Endothelial cell of umbilical vein (primary cell): ENCODE measurements around the gene SFT2D2. TPM values are rescaled to one million over a fixed set of nuclear protein-coding genes. Genes with fewer than 3 reads are reported as not detected.

Source experiments
- BruUV-seq: library from RNA; stranded (reverse); fragments of 400-500 nt; replicated peaks from 2 replicates; lab custom pipeline; 2021; lab: Mats Ljungman, UMichigan
- CTCF ChIA-PET: fragments of 300-600, 350-600 bp; sonication (Branson Sonifier 250); formaldehyde crosslinking; loops from one replicate; lab custom pipeline; 2021; ENCODE audit warnings: antibody characterized with exemption, inconsistent platforms; lab: Charles Lee
- POLR2A ChIA-PET: fragments of 300-600, 350-600 bp; sonication (Branson Sonifier 250); formaldehyde crosslinking; loops from one replicate; lab custom pipeline; 2021; ENCODE audit warnings: antibody characterized with exemption, inconsistent platforms; lab: Charles Lee
- DNase-seq: peaks from one replicate; pipeline ENCODE4 v3.0.0-alpha.2; 2011; ENCODE audit warnings: low read depth, low spot score
- FAIRE-seq: peaks from 2 replicates; lab custom pipeline; 2011; peaks lifted over from hg19 to GRCh38; lab: Jason Lieb, UNC
- H2AFZ ChIP-seq: 2 replicates; pipeline ENCODE4 v1.6.0; 2012; ENCODE audit warnings: low read depth, low read length, control low read depth, inconsistent platforms
- H3K27ac ChIP-seq: 2 replicates; pipeline ENCODE4 v1.5.1; 2011; ENCODE audit warnings: low read depth, mild to moderate bottlenecking, control low read depth, low read length, moderate library complexity; ENCODE audit not compliant: insufficient read depth
- H3K27me3 ChIP-seq, 2 experiments: 2 replicates each; pipeline versions ENCODE4 v1.6.0 to v1.6.1; 2011; ENCODE audit warnings: low read length in 2 of 2, mixed read lengths in 1 of 2; ENCODE audit not compliant: control insufficient read depth in 2 of 2, insufficient read depth in 2 of 2
- H3K36me3 ChIP-seq, 2 experiments: 2 replicates in 1 of 2; 3 replicates in 1 of 2; pipeline ENCODE4 v1.5.1; 2011; ENCODE audit warnings: low read length in 2 of 2, mild to moderate bottlenecking in 1 of 2, moderate library complexity in 1 of 2; ENCODE audit not compliant: control insufficient read depth in 2 of 2, insufficient read depth in 2 of 2; ENCODE audit errors: extremely low read depth in 1 of 2
- H3K4me1 ChIP-seq: 3 replicates; pipeline ENCODE4 v1.5.1; 2011; ENCODE audit warnings: mild to moderate bottlenecking, low read length; ENCODE audit not compliant: control insufficient read depth, insufficient read depth; ENCODE audit errors: extremely low read depth
- H3K4me2 ChIP-seq: 2 replicates; pipeline ENCODE4 v1.6.1; 2011; ENCODE audit warnings: low read length, control low read depth, mixed read lengths; ENCODE audit not compliant: insufficient read depth
- H3K4me3 ChIP-seq, 3 experiments: fragments of 200-600 bp in 1 of 3; sonication (generic), shearing (Covaris generic) in 1 of 3; replicated peaks in 1 of 3; 2 replicates each; pipeline ENCODE4 v1.5.1; 2011 to 2016; ENCODE audit warnings: control low read depth in 3 of 3, low read length in 3 of 3, mild to moderate bottlenecking in 2 of 3, inconsistent platforms in 1 of 3, low read depth in 1 of 3, moderate library complexity in 1 of 3; ENCODE audit not compliant: insufficient read depth in 1 of 3
- H3K79me2 ChIP-seq: 2 replicates; pipeline ENCODE4 v1.6.0; 2012; ENCODE audit warnings: low read length, inconsistent platforms; ENCODE audit not compliant: control insufficient read depth, insufficient read depth
- H3K9ac ChIP-seq: replicated peaks from 2 replicates; pipeline ENCODE3; 2011; ENCODE audit warnings: low read length, control low read depth; ENCODE audit not compliant: insufficient read depth; ENCODE audit errors: extremely low read depth
- H3K9me1 ChIP-seq: replicated peaks from 3 replicates; pipeline ENCODE4 v1.6.0; 2011; ENCODE audit warnings: mild to moderate bottlenecking, low read length; ENCODE audit not compliant: control insufficient read depth, insufficient read depth; ENCODE audit errors: extremely low read depth
- H3K9me3 ChIP-seq: replicated peaks from 2 replicates; pipeline ENCODE4 v1.5.1; 2012; ENCODE audit warnings: low read length, inconsistent platforms; ENCODE audit not compliant: control insufficient read depth, insufficient read depth
- H4K20me1 ChIP-seq: replicated peaks from 2 replicates; pipeline ENCODE3; 2011; ENCODE audit warnings: mild to moderate bottlenecking, low read length; ENCODE audit not compliant: control insufficient read depth, insufficient read depth; ENCODE audit errors: extremely low read depth
- EZH2 ChIP-seq: IDR thresholded peaks from 2 replicates; pipeline ENCODE4 v1.6.1; 2012; ENCODE audit warnings: borderline replicate concordance, low read depth, mild to moderate bottlenecking, moderate library complexity, low read length, inconsistent platforms; ENCODE audit not compliant: severe bottlenecking
- FOS ChIP-seq: IDR thresholded peaks from 2 replicates; pipeline ENCODE4 v1.6.1; 2011; ENCODE audit warnings: mild to moderate bottlenecking, low read length, moderate library complexity, borderline replicate concordance; ENCODE audit not compliant: insufficient read depth
- GATA2 ChIP-seq: IDR thresholded peaks from 2 replicates; pipeline ENCODE4 v1.7.0; 2011; ENCODE audit warnings: low read depth, mild to moderate bottlenecking, moderate library complexity, mixed read lengths, low read length; ENCODE audit not compliant: insufficient read length, insufficient read depth
- JUN ChIP-seq: IDR thresholded peaks from 2 replicates; pipeline ENCODE4 v1.6.1; 2011; ENCODE audit warnings: borderline replicate concordance, low read depth; ENCODE audit not compliant: insufficient read length, insufficient read depth
- MYC ChIP-seq: IDR thresholded peaks from one replicate; pipeline ENCODE4 v1.6.1; 2011; ENCODE audit warnings: mild to moderate bottlenecking, low read depth, low read length
- POLR2A ChIP-seq: IDR thresholded peaks from 2 replicates; pipeline ENCODE4 v1.6.1; 2012; ENCODE audit warnings: low read depth, mild to moderate bottlenecking, control low read depth, low read length
- POLR2AphosphoS5 ChIP-seq: IDR thresholded peaks from 2 replicates; pipeline ENCODE4 v1.6.1; 2012; ENCODE audit warnings: low read depth, mild to moderate bottlenecking, control low read depth, low read length, moderate library complexity; ENCODE audit not compliant: insufficient read depth
- dilution Hi-C: fragments of 300-500 bp; cut with MboI; formaldehyde crosslinking; loops from one replicate; pipeline ENCODE4 v1.15.0; 2019; ENCODE audit warnings: low sequenced_read_pairs; ENCODE audit not compliant: extremely low pct_ligation_motif_present
- intact Hi-C: fragments of 100-400 bp; cut with micrococcal nuclease; formaldehyde crosslinking; loops from one replicate; pipeline ENCODE4 v1.10.0; 2022
- polyA plus RNA-seq, 4 experiments: library from polyadenylated mRNA; depleted of rRNA in 3 of 4; stranded (reverse) in 3 of 4; unstranded in 1 of 4; fragments of >200 nt; gene quantifications; 2 replicates each; pipeline versions ENCODE4 v1.2.1 to v1.2.3, GENCODE V29; 2011 to 2012; ENCODE audit warnings: missing spikeins in 1 of 4
- total RNA-seq: library from RNA; stranded (reverse); gene quantifications from 2 replicates; pipeline ENCODE4 v1.2.3, GENCODE V29; 2021
- TF ChIP-seq, protein P1 (sequence below): IDR thresholded peaks from 2 replicates; pipeline ENCODE4 v1.6.1; 2011; ENCODE audit not compliant: insufficient read depth, insufficient read length
- TF ChIP-seq, protein P2 (sequence below), 2 donors: IDR thresholded peaks; 1 replicate in 1 of 2; 2 replicates in 1 of 2; pipeline ENCODE4 v1.5.1; 2011; ENCODE audit warnings: low read length in 2 of 2, mild to moderate bottlenecking in 2 of 2, moderate library complexity in 2 of 2, control low read depth in 1 of 2, inconsistent platforms in 1 of 2, low read depth in 1 of 2; ENCODE audit not compliant: insufficient read depth in 1 of 2; ENCODE audit errors: extremely low read depth in 1 of 2

The SFT2D2 gene
- total and polyA plus RNA-seq, 2 donors (not counting 3 experiments of a cell fraction or from before 2014, with no cell fraction given), result 16.7 to 68.1 TPM

DNA sequence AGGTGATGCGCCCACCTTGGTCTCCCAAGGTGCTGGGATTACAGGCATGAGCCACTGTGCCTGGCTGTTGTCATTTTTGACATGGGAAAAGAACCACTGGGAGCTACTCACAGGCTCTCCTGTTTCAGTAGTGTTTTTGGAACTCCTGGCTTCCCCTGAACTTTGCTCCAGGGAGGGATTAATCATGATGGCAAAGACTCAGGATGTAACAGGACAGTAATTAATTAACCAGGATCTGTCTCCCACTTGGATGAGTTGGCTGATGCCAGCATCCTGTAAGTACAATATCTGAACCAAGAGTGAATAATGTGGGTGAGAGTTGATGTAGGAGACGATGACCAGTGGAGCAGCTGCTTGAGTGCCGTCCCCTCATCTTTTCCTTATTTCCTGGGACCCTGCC lies 4.9 kb downstream of the SFT2D2 start:
- ChIA-PET POLR2A (no interaction called here), CTCF (no interaction called here)
- H3K79me2 ChIP-seq, result peaks cover 50% of the 10 kb centered on the region
- H4K20me1 ChIP-seq, result no peaks in the 10 kb centered on the region
- DNase-seq, result no peak
- H3K9ac ChIP-seq, result no peak overlapping the region
- H3K9me3 ChIP-seq, result no peaks in the 10 kb centered on the region
- H3K36me3 ChIP-seq, result peaks cover 10 to 20% of the 10 kb centered on the region in 2 experiments
- TF ChIP-seq FOS (no peak), MYC (no peak), EZH2 (no peak), POLR2AphosphoS5 (no peak), GATA2 (no peak), JUN (no peak), POLR2A (no peak)
- TF ChIP-seq, protein P1, sequence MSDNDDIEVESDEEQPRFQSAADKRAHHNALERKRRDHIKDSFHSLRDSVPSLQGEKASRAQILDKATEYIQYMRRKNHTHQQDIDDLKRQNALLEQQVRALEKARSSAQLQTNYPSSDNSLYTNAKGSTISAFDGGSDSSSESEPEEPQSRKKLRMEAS, result no peak
- TF ChIP-seq, protein P2, sequence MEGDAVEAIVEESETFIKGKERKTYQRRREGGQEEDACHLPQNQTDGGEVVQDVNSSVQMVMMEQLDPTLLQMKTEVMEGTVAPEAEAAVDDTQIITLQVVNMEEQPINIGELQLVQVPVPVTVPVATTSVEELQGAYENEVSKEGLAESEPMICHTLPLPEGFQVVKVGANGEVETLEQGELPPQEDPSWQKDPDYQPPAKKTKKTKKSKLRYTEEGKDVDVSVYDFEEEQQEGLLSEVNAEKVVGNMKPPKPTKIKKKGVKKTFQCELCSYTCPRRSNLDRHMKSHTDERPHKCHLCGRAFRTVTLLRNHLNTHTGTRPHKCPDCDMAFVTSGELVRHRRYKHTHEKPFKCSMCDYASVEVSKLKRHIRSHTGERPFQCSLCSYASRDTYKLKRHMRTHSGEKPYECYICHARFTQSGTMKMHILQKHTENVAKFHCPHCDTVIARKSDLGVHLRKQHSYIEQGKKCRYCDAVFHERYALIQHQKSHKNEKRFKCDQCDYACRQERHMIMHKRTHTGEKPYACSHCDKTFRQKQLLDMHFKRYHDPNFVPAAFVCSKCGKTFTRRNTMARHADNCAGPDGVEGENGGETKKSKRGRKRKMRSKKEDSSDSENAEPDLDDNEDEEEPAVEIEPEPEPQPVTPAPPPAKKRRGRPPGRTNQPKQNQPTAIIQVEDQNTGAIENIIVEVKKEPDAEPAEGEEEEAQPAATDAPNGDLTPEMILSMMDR (IDR thresholded peaks at IDR 0.05; ENCODE audit: extremely low read depth in 1 of 2, insufficient read depth in 1 of 2, low read depth in 1 of 2, low read length in 2 of 2), result no peak
- H3K4me1 ChIP-seq, result peaks cover 23% of the 10 kb centered on the region
- no TSS peak for BruUV-seq
- dilution Hi-C loops, result no loop called here
- FAIRE-seq, result no peak
- H3K9me1 ChIP-seq, result no peaks in the 10 kb centered on the region
- H2AFZ ChIP-seq, result no peak overlapping the region
- no peaks in the 10 kb centered on the region for H3K27me3 ChIP-seq
- H3K4me2 ChIP-seq, result no peak overlapping the region
- intact Hi-C loops, result no loop called here
- no peak overlapping the region for H3K4me3 ChIP-seq
- no peak overlapping the region for H3K27ac ChIP-seq
